HEK293 (cell line): ENCODE data around the gene TRAPPC3L.

Source experiments
- CTCF ChIA-PET: fragments of 350-600 bp; formaldehyde crosslinking; extraction: SDS; loops from one replicate; lab custom pipeline; 2021; ENCODE audit warnings: antibody characterized with exemption; lab: Yijun Ruan, JAX
- POLR2A ChIA-PET: fragments of 300-600 bp; formaldehyde crosslinking; extraction: SDS; loops from one replicate; lab custom pipeline; 2020; ENCODE audit warnings: antibody characterized with exemption, inconsistent platforms; lab: Yijun Ruan, JAX
- H3K27ac ChIP-seq: fragments of 200-500 bp; sonication (Bioruptor generic); 2 replicates; pipeline ENCODE4 v1.5.1; 2014; ENCODE audit warnings: low read depth, low read length, control low read depth, inconsistent platforms; ENCODE audit errors: extremely low read depth
- H3K36me3 ChIP-seq, 2 experiments: fragments of 200-500 bp in 1 of 2; sonication (Bioruptor generic) in 1 of 2; 1 replicate in 1 of 2; 2 replicates in 1 of 2; pipeline ENCODE4 v1.5.1; 2014 to 2017; ENCODE audit warnings: inconsistent platforms in 2 of 2, low read length in 2 of 2; ENCODE audit not compliant: control insufficient read depth in 2 of 2, insufficient read depth in 1 of 2
- H3K4me1 ChIP-seq: fragments of 200-500 bp; sonication (Bioruptor generic); 2 replicates; pipeline ENCODE4 v1.5.1; 2014; ENCODE audit warnings: mild to moderate bottlenecking, low read length, inconsistent platforms; ENCODE audit not compliant: control insufficient read depth, insufficient read depth
- H3K4me3 ChIP-seq: 2 replicates; pipeline ENCODE4 v1.5.1; 2011; ENCODE audit warnings: low read depth, mild to moderate bottlenecking, control low read depth, low read length, moderate library complexity
- H3K9me3 ChIP-seq: fragments of 200-500 bp; sonication (Bioruptor generic); 2 replicates; pipeline ENCODE4 v1.5.1; 2014; ENCODE audit warnings: low read depth, low read length, inconsistent platforms; ENCODE audit not compliant: control insufficient read depth, insufficient read depth
- IKZF3 ChIP-seq: fragments of 450-650 bp; IDR thresholded peaks from 2 replicates; pipeline ENCODE4 v1.5.0; 2018; ENCODE audit warnings: missing biosample characterization, mild to moderate bottlenecking, missing genetic modification characterization, moderate library complexity
- ZBTB1 ChIP-seq: fragments of 450-650 bp; formaldehyde crosslinking; IDR thresholded peaks from 2 replicates; pipeline ENCODE4 v1.5.1; 2016; ENCODE audit warnings: missing biosample characterization, missing genetic modification characterization
- ZBTB7A ChIP-seq: fragments of 450-650 bp; formaldehyde crosslinking; IDR thresholded peaks from 2 replicates; pipeline ENCODE4 v1.5.1; 2016; ENCODE audit warnings: low read depth, missing biosample characterization, missing genetic modification characterization
- ZFHX2 ChIP-seq: fragments of 450-650 bp; formaldehyde crosslinking; conservative IDR thresholded peaks from 2 replicates; pipeline ENCODE4 v1.5.1; 2016; ENCODE audit warnings: missing biosample characterization, missing genetic modification characterization
- ZNF138 ChIP-seq: fragments of 450-650 bp; formaldehyde crosslinking; IDR thresholded peaks from 2 replicates; pipeline ENCODE4 v1.5.1; 2016; ENCODE audit warnings: missing biosample characterization, missing genetic modification characterization, borderline replicate concordance
- ZNF174 ChIP-seq: fragments of 450-650 bp; formaldehyde crosslinking; IDR thresholded peaks from 2 replicates; pipeline ENCODE4 v1.5.0; 2017; ENCODE audit warnings: missing biosample characterization, mild to moderate bottlenecking, missing genetic modification characterization
- ZNF19 ChIP-seq: fragments of 450-650 bp; formaldehyde crosslinking; IDR thresholded peaks from 2 replicates; pipeline ENCODE4; 2016; ENCODE audit warnings: missing biosample characterization, missing genetic modification characterization, low read depth
- ZNF239 ChIP-seq: fragments of 450-650 bp; formaldehyde crosslinking; IDR thresholded peaks from 2 replicates; pipeline ENCODE4 v1.5.1; 2016; ENCODE audit warnings: missing biosample characterization, missing genetic modification characterization
- ZNF274 ChIP-seq, 2 experiments: fragments of 200-500 bp in 1 of 2; fragments of 450-650 bp in 1 of 2; sonication (Bioruptor generic) in 1 of 2; formaldehyde crosslinking in 1 of 2; IDR thresholded peaks; 2 replicates each; pipeline versions ENCODE4 v1.5.1 to v1.6.1; 2014 to 2016; ENCODE audit warnings: borderline replicate concordance in 1 of 2, inconsistent platforms in 1 of 2, low read length in 1 of 2, missing biosample characterization in 1 of 2, missing genetic modification characterization in 1 of 2
- ZNF366 ChIP-seq: fragments of 450-650 bp; formaldehyde crosslinking; conservative IDR thresholded peaks from 2 replicates; pipeline ENCODE4 v1.5.1; 2016; ENCODE audit warnings: missing biosample characterization, missing genetic modification characterization
- ZNF423 ChIP-seq: fragments of 450-650 bp; formaldehyde crosslinking; IDR thresholded peaks from 2 replicates; pipeline ENCODE4 v1.5.1; 2016; ENCODE audit warnings: missing biosample characterization, missing genetic modification characterization
- ZNF473 ChIP-seq: fragments of 450-650 bp; formaldehyde crosslinking; IDR thresholded peaks from 2 replicates; pipeline ENCODE4 v1.5.1; 2017; ENCODE audit warnings: missing biosample characterization, missing genetic modification characterization
- ZNF571 ChIP-seq: fragments of 450-650 bp; formaldehyde crosslinking; IDR thresholded peaks from 2 replicates; pipeline ENCODE4 v1.5.0; 2017; ENCODE audit warnings: missing biosample characterization, missing genetic modification characterization
- ZNF629 ChIP-seq: fragments of 450-650 bp; formaldehyde crosslinking; IDR thresholded peaks from 2 replicates; pipeline ENCODE4 v1.5.1; 2017; ENCODE audit warnings: missing biosample characterization, missing genetic modification characterization
- ZNF660 ChIP-seq: fragments of 450-650 bp; IDR thresholded peaks from 2 replicates; pipeline ENCODE4 v1.5.1; 2018; ENCODE audit warnings: missing biosample characterization, mild to moderate bottlenecking, missing genetic modification characterization
- ZNF664 ChIP-seq: fragments of 450-650 bp; formaldehyde crosslinking; IDR thresholded peaks from 2 replicates; pipeline ENCODE4 v1.5.1; 2016; ENCODE audit warnings: missing biosample characterization, missing genetic modification characterization
- ZNF791 ChIP-seq: fragments of 450-650 bp; formaldehyde crosslinking; IDR thresholded peaks from 2 replicates; pipeline ENCODE4 v1.5.1; 2016; ENCODE audit warnings: missing biosample characterization, missing genetic modification characterization
- TF ChIP-seq, protein P1 (sequence below): fragments of 450-650 bp; formaldehyde crosslinking; IDR thresholded peaks from 2 replicates; pipeline ENCODE4 v1.5.1; 2016; ENCODE audit warnings: missing biosample characterization, missing genetic modification characterization
- TF ChIP-seq, protein P2 (sequence below): fragments of 450-650 bp; formaldehyde crosslinking; IDR thresholded peaks from 2 replicates; pipeline ENCODE4 v1.5.1; 2016; ENCODE audit warnings: missing biosample characterization, missing genetic modification characterization
- TF ChIP-seq, protein P3 (sequence below): fragments of 450-650 bp; formaldehyde crosslinking; IDR thresholded peaks from 2 replicates; pipeline ENCODE4 v1.5.1; 2017; ENCODE audit warnings: missing biosample characterization, missing genetic modification characterization
- TF ChIP-seq, protein P4 (sequence below): fragments of 450-650 bp; formaldehyde crosslinking; IDR thresholded peaks from 2 replicates; pipeline ENCODE4 v1.5.1; 2016; ENCODE audit warnings: missing biosample characterization, missing genetic modification characterization, borderline replicate concordance
- TF ChIP-seq, protein P5 (sequence below): fragments of 450-650 bp; formaldehyde crosslinking; IDR thresholded peaks from 2 replicates; pipeline ENCODE4 v1.5.1; 2016; ENCODE audit warnings: missing biosample characterization, missing genetic modification characterization

TRAPPC3L gene

GRCh38 chr6:116467514-116467913 lies 78.0 kb downstream of the TRAPPC3L start (continued):
- TF ChIP-seq ZNF274 (IDR thresholded peaks at IDR 0.05; ENCODE audit: low read length), result no peak
- TF ChIP-seq ZNF274 (tag by site-specific recombination; IDR thresholded peaks at IDR 0.05; ENCODE audit: borderline replicate concordance), result no peak
- no peak for TF ChIP-seq ZFHX2
- no peak for TF ChIP-seq ZNF629 (tag by site-specific recombination)
- TF ChIP-seq ZNF19, result no peak
- TF ChIP-seq, protein P1, sequence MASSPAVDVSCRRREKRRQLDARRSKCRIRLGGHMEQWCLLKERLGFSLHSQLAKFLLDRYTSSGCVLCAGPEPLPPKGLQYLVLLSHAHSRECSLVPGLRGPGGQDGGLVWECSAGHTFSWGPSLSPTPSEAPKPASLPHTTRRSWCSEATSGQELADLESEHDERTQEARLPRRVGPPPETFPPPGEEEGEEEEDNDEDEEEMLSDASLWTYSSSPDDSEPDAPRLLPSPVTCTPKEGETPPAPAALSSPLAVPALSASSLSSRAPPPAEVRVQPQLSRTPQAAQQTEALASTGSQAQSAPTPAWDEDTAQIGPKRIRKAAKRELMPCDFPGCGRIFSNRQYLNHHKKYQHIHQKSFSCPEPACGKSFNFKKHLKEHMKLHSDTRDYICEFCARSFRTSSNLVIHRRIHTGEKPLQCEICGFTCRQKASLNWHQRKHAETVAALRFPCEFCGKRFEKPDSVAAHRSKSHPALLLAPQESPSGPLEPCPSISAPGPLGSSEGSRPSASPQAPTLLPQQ (tag by site-specific recombination), result no peak
- no peak for TF ChIP-seq ZNF138

GRCh38 chr6:116467096-116467495 lies 78.4 kb downstream of the TRAPPC3L start:
- CTCF ChIA-PET, result no interaction called here

More at GRCh38 chr6:116467096-116467495, 78.4 kb downstream of the TRAPPC3L start:
- Histone ChIP-seq H3K36me3 (no peaks in the 10 kb centered on the region), H3K4me3 (no peak overlapping the region), H3K27ac (no peak overlapping the region), H3K9me3 (no peaks in the 10 kb centered on the region), H3K4me1 (no peaks in the 10 kb centered on the region)
- TF ChIP-seq ZBTB1 (tag by site-specific recombination) (no peak), ZNF274 (IDR thresholded peaks at IDR 0.05; ENCODE audit: low read length) (no peak), ZNF274 (tag by site-specific recombination; IDR thresholded peaks at IDR 0.05; ENCODE audit: borderline replicate concordance) (no peak), ZNF660 (tag by site-specific recombination) (no peak), ZNF423 (tag by site-specific recombination) (no peak), IKZF3 (tag by site-specific recombination) (no peak), ZNF473 (tag by site-specific recombination) (no peak), ZNF366 (tag by site-specific recombination) (no peak), ZNF571 (tag by site-specific recombination) (no peak), ZBTB7A (tag by site-specific recombination) (no peak), ZNF791 (no peak), ZNF664 (no peak), ZNF239 (tag by site-specific recombination) (no peak), ZNF174 (tag by site-specific recombination) (no peak)
- TF ChIP-seq, protein P2, sequence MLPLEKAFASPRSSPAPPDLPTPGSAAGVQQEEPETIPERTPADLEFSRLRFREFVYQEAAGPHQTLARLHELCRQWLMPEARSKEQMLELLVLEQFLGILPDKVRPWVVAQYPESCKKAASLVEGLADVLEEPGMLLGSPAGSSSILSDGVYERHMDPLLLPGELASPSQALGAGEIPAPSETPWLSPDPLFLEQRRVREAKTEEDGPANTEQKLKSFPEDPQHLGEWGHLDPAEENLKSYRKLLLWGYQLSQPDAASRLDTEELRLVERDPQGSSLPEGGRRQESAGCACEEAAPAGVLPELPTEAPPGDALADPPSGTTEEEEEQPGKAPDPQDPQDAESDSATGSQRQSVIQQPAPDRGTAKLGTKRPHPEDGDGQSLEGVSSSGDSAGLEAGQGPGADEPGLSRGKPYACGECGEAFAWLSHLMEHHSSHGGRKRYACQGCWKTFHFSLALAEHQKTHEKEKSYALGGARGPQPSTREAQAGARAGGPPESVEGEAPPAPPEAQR (tag by site-specific recombination), result no peak
- TF ChIP-seq, protein P3, sequence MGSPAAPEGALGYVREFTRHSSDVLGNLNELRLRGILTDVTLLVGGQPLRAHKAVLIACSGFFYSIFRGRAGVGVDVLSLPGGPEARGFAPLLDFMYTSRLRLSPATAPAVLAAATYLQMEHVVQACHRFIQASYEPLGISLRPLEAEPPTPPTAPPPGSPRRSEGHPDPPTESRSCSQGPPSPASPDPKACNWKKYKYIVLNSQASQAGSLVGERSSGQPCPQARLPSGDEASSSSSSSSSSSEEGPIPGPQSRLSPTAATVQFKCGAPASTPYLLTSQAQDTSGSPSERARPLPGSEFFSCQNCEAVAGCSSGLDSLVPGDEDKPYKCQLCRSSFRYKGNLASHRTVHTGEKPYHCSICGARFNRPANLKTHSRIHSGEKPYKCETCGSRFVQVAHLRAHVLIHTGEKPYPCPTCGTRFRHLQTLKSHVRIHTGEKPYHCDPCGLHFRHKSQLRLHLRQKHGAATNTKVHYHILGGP (tag by site-specific recombination), result no peak
- TF ChIP-seq, protein P4, sequence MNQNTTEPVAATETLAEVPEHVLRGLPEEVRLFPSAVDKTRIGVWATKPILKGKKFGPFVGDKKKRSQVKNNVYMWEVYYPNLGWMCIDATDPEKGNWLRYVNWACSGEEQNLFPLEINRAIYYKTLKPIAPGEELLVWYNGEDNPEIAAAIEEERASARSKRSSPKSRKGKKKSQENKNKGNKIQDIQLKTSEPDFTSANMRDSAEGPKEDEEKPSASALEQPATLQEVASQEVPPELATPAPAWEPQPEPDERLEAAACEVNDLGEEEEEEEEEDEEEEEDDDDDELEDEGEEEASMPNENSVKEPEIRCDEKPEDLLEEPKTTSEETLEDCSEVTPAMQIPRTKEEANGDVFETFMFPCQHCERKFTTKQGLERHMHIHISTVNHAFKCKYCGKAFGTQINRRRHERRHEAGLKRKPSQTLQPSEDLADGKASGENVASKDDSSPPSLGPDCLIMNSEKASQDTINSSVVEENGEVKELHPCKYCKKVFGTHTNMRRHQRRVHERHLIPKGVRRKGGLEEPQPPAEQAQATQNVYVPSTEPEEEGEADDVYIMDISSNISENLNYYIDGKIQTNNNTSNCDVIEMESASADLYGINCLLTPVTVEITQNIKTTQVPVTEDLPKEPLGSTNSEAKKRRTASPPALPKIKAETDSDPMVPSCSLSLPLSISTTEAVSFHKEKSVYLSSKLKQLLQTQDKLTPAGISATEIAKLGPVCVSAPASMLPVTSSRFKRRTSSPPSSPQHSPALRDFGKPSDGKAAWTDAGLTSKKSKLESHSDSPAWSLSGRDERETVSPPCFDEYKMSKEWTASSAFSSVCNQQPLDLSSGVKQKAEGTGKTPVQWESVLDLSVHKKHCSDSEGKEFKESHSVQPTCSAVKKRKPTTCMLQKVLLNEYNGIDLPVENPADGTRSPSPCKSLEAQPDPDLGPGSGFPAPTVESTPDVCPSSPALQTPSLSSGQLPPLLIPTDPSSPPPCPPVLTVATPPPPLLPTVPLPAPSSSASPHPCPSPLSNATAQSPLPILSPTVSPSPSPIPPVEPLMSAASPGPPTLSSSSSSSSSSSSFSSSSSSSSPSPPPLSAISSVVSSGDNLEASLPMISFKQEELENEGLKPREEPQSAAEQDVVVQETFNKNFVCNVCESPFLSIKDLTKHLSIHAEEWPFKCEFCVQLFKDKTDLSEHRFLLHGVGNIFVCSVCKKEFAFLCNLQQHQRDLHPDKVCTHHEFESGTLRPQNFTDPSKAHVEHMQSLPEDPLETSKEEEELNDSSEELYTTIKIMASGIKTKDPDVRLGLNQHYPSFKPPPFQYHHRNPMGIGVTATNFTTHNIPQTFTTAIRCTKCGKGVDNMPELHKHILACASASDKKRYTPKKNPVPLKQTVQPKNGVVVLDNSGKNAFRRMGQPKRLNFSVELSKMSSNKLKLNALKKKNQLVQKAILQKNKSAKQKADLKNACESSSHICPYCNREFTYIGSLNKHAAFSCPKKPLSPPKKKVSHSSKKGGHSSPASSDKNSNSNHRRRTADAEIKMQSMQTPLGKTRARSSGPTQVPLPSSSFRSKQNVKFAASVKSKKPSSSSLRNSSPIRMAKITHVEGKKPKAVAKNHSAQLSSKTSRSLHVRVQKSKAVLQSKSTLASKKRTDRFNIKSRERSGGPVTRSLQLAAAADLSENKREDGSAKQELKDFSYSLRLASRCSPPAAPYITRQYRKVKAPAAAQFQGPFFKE (tag by site-specific recombination), result no peak
- TF ChIP-seq, protein P5, sequence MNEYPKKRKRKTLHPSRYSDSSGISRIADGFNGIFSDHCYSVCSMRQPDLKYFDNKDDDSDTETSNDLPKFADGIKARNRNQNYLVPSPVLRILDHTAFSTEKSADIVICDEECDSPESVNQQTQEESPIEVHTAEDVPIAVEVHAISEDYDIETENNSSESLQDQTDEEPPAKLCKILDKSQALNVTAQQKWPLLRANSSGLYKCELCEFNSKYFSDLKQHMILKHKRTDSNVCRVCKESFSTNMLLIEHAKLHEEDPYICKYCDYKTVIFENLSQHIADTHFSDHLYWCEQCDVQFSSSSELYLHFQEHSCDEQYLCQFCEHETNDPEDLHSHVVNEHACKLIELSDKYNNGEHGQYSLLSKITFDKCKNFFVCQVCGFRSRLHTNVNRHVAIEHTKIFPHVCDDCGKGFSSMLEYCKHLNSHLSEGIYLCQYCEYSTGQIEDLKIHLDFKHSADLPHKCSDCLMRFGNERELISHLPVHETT (tag by site-specific recombination), result no peak
- POLR2A ChIA-PET, result no interaction called here
